Measurements from ENCODE around the gene FBXO5.
A peak's percentile ranks its signal among the peaks of the same experiment; 100 is the strongest.
"Not testable (repeated sequence)": the region's sequence is repeated elsewhere in the genome, so short reads cannot be mapped to it uniquely, and the experiment has no call there.

FBXO5 gene

DNA sequence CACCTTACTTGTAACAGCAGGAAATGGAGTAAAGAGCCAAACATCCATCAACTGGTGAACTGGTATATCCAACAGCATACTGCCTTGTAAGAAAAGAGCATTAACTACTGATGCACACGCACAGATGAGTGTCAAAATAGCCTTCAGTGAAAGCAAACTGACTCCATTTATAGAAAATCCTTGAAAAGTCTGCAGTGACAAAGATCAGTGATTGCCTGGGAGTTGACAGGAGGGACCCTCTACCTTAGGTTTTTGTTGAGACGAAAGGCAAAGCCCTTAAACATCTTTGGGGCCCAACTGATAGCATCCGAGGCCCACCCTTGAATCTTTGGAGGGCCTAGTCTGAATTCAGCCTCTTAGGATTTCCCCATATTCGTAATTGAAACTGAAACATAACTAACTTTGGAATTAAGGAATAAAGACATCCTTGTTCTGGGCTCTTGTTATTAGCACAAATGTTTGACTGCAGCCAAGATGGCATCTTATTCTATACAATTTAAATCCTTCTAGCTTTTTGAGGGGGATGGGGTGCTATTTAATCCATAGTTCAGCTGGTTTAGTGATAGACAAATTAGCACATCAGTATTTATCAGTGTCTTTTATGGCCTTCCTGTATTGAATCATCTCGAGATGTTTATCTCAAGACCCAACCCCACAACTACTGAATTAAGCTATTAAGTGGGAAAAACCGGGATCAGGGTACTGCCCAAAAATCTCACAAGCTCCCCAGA is 13.0 kb downstream of the FBXO5 start:
- Histone ChIP-seq H3K9me3 (ENCODE audit: control insufficient read depth, low read length) (no peaks in the 10 kb centered on the region), H3K27me3 (ENCODE audit: control insufficient read depth, insufficient read depth, low read length) (no peaks in the 10 kb centered on the region), H3K4me1 (ENCODE audit: control insufficient read depth, insufficient read depth, low read length) (no peaks in the 10 kb centered on the region), H3K4me3 (ENCODE audit: low read length) (no peak overlapping the region), H3K36me3 (ENCODE audit: control insufficient read depth, insufficient read depth, low read length) (no peaks in the 10 kb centered on the region), H3K9ac (ENCODE audit: low read length) (no peak overlapping the region)

DNA sequence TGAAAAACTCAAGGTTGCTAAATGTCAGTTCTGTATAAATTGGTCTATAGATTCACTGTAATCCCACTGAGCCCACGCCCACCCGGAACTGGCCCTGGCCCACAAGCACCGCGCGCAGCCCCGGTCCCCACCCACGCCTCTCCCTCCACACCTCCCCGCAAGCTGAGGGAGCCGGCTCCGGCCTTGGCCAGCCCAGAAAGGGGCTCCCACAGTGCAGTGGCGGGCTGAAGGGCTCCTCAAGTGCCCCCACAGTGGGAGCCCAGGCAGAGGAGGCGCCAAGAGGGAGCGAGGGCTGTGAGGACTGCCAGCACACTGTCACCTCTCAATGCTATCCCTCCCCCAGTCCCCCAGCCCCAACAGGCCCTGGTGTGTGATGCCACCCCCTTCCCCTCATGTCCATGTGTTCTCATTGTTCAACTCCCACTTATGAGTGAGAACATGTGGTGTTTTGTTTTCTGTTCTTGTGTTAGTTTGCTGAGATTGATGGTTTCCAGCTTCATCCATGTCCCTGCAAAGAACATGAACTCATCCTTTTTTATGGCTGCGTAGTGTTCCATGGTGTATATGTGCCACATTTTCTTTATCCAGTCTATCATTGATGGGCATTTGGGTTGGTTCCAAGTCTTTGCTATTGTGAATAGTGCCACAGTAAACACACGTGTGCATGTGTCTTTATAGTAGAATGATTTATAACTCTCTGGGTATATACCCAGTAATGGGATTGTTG is 16.5 kb downstream of the FBXO5 start:
- H3K9me3 ChIP-seq (ENCODE audit: control insufficient read depth, low read length); H3K4me3 ChIP-seq (ENCODE audit: low read length); H3K36me3 ChIP-seq (ENCODE audit: control insufficient read depth, insufficient read depth, low read length); H3K4me1 ChIP-seq (ENCODE audit: control insufficient read depth, insufficient read depth, low read length); H3K27me3 ChIP-seq (ENCODE audit: control insufficient read depth, insufficient read depth, low read length); H3K9ac ChIP-seq (ENCODE audit: low read length): not testable (repeated sequence)

DNA sequence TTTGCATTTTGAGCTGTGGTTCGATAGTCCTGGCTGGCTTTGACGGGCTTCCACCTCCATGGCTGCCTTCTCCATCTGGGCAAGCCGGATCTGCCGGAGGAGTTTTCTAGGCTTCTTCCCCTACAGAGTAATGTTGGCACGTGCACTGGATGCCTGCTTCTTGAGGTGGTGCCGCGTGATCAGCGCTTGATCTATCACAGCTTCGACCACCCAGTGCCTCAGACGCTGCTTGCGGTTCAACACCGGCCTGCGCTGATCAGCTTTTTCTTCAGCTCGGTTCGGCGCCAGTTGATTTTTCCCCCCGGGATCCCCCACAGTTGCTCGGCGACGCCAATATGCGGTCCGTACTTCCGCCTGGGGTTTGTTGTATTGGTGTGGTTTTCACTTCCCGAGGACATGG is 23.5 kb downstream of the FBXO5 start:
- Histone ChIP-seq H3K36me3 (ENCODE audit: control insufficient read depth, insufficient read depth, low read length) (no peaks in the 10 kb centered on the region), H3K9ac (ENCODE audit: low read length) (no peak overlapping the region), H3K9me3 (ENCODE audit: control insufficient read depth, low read length) (no peaks in the 10 kb centered on the region)

DNA sequence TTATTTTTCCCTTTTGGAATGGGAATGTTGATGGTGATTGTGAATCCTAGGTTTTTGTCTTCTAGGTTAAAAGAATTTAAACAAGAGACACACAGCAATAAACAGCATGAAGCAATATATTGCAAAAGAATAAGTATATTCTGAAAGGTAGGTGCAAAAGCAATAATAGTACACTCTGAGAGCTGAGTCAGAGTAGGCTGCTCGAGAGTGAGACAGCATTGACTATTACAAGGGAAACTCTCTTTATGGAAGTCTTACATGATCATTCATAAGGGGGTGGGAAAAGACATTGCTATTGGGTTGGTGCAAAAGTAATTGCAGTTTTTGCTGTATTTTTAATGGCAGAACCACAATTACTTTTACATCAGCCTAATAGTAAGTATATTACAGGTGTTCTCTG is 25.0 kb downstream of the FBXO5 start:
- H3K36me3 ChIP-seq (ENCODE audit: control insufficient read depth, insufficient read depth, low read length), result no peaks in the 10 kb centered on the region
- H3K4me1 ChIP-seq (ENCODE audit: control insufficient read depth, insufficient read depth, low read length), result no peaks in the 10 kb centered on the region
- no peaks in the 10 kb centered on the region for H3K27me3 ChIP-seq (ENCODE audit: control insufficient read depth, insufficient read depth, low read length)
- H3K9me3 ChIP-seq (ENCODE audit: control insufficient read depth, low read length), result no peaks in the 10 kb centered on the region
- no peak overlapping the region for H3K4me3 ChIP-seq (ENCODE audit: low read length)
- no peak overlapping the region for H3K9ac ChIP-seq (ENCODE audit: low read length)

More for the DNA sequence above, 23.5 kb downstream of the FBXO5 start:
- Histone ChIP-seq H3K4me3 (ENCODE audit: low read length) (no peak overlapping the region), H3K27me3 (ENCODE audit: control insufficient read depth, insufficient read depth, low read length) (no peaks in the 10 kb centered on the region), H3K4me1 (ENCODE audit: control insufficient read depth, insufficient read depth, low read length) (no peaks in the 10 kb centered on the region)

DNA sequence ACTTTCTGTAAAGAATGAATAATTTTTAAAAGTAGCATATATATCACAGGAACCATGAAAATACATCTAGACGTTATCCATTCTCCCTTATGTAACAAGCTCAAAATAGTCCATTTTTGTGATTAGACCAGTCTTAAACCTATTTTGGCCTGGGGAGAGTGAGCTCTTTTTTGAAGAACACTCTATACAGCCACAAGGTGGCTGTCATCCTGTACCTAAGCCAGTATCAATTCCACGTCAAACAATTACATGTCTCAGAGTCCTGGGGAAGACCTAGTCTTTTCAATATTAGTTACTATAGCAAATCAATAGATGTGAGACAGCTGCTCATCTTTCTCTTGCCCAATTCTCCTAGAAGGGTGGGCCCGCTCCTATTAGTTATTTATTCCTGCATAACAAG is 28.4 kb downstream of the FBXO5 start:
- no peaks in the 10 kb centered on the region for H3K9me3 ChIP-seq (ENCODE audit: control insufficient read depth, low read length)
- no peaks in the 10 kb centered on the region for H3K4me1 ChIP-seq (ENCODE audit: control insufficient read depth, insufficient read depth, low read length)
- no peak overlapping the region for H3K4me3 ChIP-seq (ENCODE audit: low read length)
- H3K36me3 ChIP-seq (ENCODE audit: control insufficient read depth, insufficient read depth, low read length), result no peaks in the 10 kb centered on the region
- H3K9ac ChIP-seq (ENCODE audit: low read length), result no peak overlapping the region
- H3K27me3 ChIP-seq (ENCODE audit: control insufficient read depth, insufficient read depth, low read length), result no peaks in the 10 kb centered on the region

DNA sequence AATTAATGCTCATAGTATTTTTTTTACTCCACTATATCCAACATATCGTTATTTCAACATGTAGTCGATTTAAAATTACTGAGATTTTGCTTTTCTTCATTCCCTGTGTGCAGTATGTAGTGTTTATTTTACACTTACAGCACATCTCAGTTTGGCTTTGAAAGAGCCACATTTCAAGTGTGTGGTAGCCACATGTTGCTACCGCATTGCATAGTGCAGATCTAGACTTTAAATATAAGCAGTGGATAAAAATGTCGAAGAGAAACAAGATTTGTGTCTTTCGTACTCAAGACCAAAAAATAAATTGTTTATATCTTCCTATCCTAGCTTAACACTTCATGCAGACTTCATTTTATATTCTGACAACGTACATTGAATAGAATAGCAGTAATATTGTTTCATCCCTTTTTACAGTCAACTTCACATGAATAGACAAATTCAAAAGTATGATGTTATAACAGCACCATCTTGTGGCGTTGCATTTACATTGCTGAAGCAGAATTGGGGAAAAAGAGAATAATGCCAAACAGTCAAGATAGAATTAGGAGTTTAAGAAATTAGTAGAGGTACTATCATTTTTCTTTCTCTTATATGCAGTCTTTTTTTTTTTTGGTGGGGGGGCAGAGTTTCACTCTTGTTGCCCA is 29.9 kb downstream of the FBXO5 start:
- Histone ChIP-seq H3K4me1 (ENCODE audit: control insufficient read depth, insufficient read depth, low read length) (no peaks in the 10 kb centered on the region), H3K4me3 (ENCODE audit: low read length) (no peak overlapping the region), H3K36me3 (ENCODE audit: control insufficient read depth, insufficient read depth, low read length) (no peaks in the 10 kb centered on the region), H3K9ac (ENCODE audit: low read length) (no peak overlapping the region), H3K27me3 (ENCODE audit: control insufficient read depth, insufficient read depth, low read length) (no peaks in the 10 kb centered on the region), H3K9me3 (ENCODE audit: control insufficient read depth, low read length) (no peaks in the 10 kb centered on the region)

DNA sequence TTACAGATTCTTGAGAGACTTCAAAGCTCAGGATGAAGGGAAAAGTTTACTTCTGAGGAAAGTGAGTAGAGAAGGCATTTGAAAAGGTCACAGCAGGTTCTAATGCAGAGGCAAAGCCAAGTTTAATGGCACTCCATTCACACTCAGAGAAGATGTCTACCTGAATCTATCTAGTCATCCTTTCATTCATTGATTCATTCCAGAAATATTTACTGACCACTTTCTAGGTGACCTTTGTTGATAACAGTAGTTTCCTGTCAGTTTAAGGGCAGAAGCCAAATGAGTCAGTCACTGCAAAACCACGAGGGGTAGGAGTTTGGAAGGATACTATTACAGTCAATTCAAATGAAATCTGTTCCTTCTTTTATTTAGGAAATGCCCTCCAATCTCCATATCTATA is 30.8 kb downstream of the FBXO5 start:
- Histone ChIP-seq H3K36me3 (ENCODE audit: control insufficient read depth, insufficient read depth, low read length) (no peaks in the 10 kb centered on the region), H3K9ac (ENCODE audit: low read length) (no peak overlapping the region), H3K4me1 (ENCODE audit: control insufficient read depth, insufficient read depth, low read length) (no peaks in the 10 kb centered on the region), H3K9me3 (ENCODE audit: control insufficient read depth, low read length) (no peaks in the 10 kb centered on the region), H3K4me3 (ENCODE audit: low read length) (no peak overlapping the region), H3K27me3 (ENCODE audit: control insufficient read depth, insufficient read depth, low read length) (no peaks in the 10 kb centered on the region)

DNA sequence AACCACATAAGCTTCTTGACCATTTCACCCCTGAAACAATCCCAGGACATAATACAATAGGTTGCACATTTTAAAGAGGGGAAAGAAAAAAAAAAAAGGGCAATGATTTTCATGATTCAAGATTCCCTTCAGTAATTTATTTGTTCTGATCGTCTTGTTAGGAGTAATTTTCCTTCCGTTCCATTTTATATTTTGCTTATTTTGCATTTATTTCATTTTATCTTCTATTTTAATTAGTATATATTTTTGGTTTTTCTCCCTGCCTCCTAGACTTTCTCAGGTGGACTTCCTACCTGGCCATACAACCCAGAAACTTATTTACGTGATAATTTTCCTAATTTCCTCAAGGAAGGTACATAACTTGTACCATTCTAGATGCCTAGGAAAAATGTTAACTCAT is 32.6 kb downstream of the FBXO5 start:
- Histone ChIP-seq H3K4me1 (ENCODE audit: control insufficient read depth, insufficient read depth, low read length) (no peaks in the 10 kb centered on the region), H3K9ac (ENCODE audit: low read length) (no peak overlapping the region), H3K36me3 (ENCODE audit: control insufficient read depth, insufficient read depth, low read length) (no peaks in the 10 kb centered on the region), H3K27me3 (ENCODE audit: control insufficient read depth, insufficient read depth, low read length) (no peaks in the 10 kb centered on the region), H3K9me3 (ENCODE audit: control insufficient read depth, low read length) (no peaks in the 10 kb centered on the region), H3K4me3 (ENCODE audit: low read length) (no peak overlapping the region)

DNA sequence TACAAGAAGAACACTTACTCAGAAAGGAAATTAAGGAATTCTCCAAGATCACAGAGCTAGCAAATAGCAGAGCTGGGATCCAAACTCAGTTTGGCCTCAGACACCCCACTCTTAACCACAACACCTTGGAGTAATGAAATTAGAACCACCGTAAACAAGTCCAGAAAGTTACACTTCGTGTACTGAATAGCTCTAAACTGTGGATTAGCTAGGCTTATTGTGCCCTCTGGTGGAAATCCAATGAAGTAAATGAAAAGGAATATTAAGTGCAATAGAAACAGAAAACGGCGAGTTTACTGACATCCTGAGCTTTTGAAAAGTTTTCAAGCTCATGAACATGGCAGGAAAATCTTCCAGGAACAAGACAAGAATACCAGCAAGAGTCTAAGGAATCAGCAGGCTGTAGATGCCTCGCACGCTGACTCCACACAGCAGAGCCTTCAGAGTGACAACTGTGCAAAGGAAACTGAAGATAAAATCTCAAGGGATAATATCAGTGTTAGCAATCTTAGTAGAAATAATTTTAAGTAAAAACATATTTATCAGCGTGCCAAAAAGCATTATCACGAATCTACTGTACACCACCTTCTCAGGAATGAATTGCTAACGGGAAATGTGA is 34.6 kb downstream of the FBXO5 start:
- Histone ChIP-seq H3K4me3 (ENCODE audit: low read length) (no peak overlapping the region), H3K36me3 (ENCODE audit: control insufficient read depth, insufficient read depth, low read length) (no peaks in the 10 kb centered on the region), H3K9ac (ENCODE audit: low read length) (peak overlapping the region; percentile 13), H3K9me3 (ENCODE audit: control insufficient read depth, low read length) (no peaks in the 10 kb centered on the region), H3K4me1 (ENCODE audit: control insufficient read depth, insufficient read depth, low read length) (no peaks in the 10 kb centered on the region), H3K27me3 (ENCODE audit: control insufficient read depth, insufficient read depth, low read length) (no peaks in the 10 kb centered on the region)

DNA sequence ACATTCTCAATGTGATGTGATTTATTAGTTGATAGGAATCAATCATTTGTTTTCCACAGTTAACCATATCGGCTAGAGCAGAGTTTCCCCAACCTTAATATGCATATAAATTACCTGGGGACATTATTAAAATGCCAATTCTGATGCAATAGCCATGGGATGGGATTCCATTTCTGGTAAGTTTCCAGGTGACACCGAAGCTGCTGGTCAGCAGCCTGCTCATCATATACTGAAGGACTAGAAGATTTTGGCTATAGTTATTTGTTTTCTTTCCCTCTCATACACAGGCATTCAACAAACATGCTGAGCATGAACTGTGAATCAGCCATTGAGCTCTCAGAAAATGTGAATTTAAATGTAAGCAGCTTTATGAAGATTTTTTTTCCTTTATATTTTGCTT is 35.8 kb downstream of the FBXO5 start:
- no peaks in the 10 kb centered on the region for H3K36me3 ChIP-seq (ENCODE audit: control insufficient read depth, insufficient read depth, low read length)
- H3K4me3 ChIP-seq (ENCODE audit: low read length), result no peak overlapping the region
- H3K4me1 ChIP-seq (ENCODE audit: control insufficient read depth, insufficient read depth, low read length), result no peaks in the 10 kb centered on the region
- H3K9me3 ChIP-seq (ENCODE audit: control insufficient read depth, low read length), result no peaks in the 10 kb centered on the region
- H3K9ac ChIP-seq (ENCODE audit: low read length), result no peak overlapping the region
- no peaks in the 10 kb centered on the region for H3K27me3 ChIP-seq (ENCODE audit: control insufficient read depth, insufficient read depth, low read length)

DNA sequence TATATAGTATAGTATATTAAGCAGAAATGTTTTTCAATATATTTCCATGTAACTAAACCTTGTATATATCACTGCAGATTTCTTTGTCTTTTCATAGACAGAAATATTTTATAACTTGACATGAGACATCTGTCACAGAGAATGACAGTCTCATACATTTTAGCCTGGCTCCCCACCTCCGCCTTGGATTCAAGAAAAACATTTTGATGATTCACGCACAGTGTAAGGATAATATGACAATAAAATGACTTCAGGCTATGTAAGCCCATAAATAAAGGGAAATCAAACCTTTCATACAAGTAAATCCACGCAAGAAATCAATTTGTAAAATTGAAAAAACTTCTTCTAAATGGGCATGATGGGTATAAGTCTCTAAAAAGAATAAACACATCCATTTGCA is 36.4 kb downstream of the FBXO5 start:
- H3K4me3 ChIP-seq (ENCODE audit: low read length), result no peak overlapping the region
- H3K4me1 ChIP-seq (ENCODE audit: control insufficient read depth, insufficient read depth, low read length), result no peaks in the 10 kb centered on the region
- no peaks in the 10 kb centered on the region for H3K9me3 ChIP-seq (ENCODE audit: control insufficient read depth, low read length)
- H3K36me3 ChIP-seq (ENCODE audit: control insufficient read depth, insufficient read depth, low read length), result no peaks in the 10 kb centered on the region
- H3K27me3 ChIP-seq (ENCODE audit: control insufficient read depth, insufficient read depth, low read length), result no peaks in the 10 kb centered on the region
- no peak overlapping the region for H3K9ac ChIP-seq (ENCODE audit: low read length)

DNA sequence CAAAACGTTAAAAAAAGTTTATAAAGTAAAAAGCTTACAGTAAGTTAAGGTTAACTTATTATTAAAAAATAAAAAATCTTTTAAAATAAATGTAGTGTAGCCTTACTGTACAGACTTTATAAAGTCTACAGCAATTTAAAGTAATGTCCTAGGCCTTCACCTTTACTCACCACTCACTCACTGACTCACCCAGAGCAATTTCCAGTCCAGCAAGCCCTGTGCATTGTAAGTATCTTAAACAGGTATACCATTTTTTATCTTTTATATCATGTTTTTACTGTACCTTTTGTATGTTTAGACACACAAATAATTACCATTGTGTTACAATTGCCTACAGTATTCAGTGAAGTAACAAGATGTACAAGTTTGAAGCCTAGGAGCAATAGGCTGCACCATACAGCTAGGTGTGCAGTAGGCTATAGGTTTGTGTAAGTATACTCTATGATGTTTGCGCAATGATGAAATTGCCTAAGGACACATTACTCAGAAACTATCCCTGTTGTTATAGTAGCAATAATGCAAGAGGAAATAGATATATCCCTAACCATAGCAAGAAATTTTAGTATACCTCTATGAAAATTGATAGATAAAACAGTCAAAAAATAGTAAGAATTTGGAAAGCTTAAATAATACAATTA is 39.5 kb downstream of the FBXO5 start:
- Histone ChIP-seq H3K36me3 (ENCODE audit: control insufficient read depth, insufficient read depth, low read length) (no peaks in the 10 kb centered on the region), H3K9me3 (ENCODE audit: control insufficient read depth, low read length) (no peaks in the 10 kb centered on the region), H3K9ac (ENCODE audit: low read length) (no peak overlapping the region), H3K27me3 (ENCODE audit: control insufficient read depth, insufficient read depth, low read length) (no peaks in the 10 kb centered on the region), H3K4me3 (ENCODE audit: low read length) (no peak overlapping the region), H3K4me1 (ENCODE audit: control insufficient read depth, insufficient read depth, low read length) (no peaks in the 10 kb centered on the region)

All from mucosa of stomach (tissue), 1 donor.